Left ventricle myocardium superior (tissue), 1 donor: ENCODE measurements around the gene SLC25A14. TPM values are rescaled to one million over a fixed set of nuclear protein-coding genes. Genes with fewer than 3 reads are reported as not detected.

ENCODE experiments used
- total RNA-seq: library from RNA; stranded (reverse); fragmentation: NEBNext Ultra II Directional; extraction: Animal tissue kit (Norgen Biotek cat#: 25700); gene quantifications from one replicate; pipeline ENCODE4 v1.2.1, GENCODE V29; 2021
- donor health status: DM: no; HTN: yes; CAD: no; lungs with severe emphysema.

SLC25A14 gene
- total RNA-seq, 1 donor from 2014 or later, result 3.6 TPM

Other genes starting within 250 kb of the SLC25A14 start
- 2.3 TPM for gene ELF4, start 229.4 kb upstream of the SLC25A14 start, total RNA-seq
- 134 TPM for gene AIFM1, start 174.1 kb upstream of the SLC25A14 start, total RNA-seq
- 0.59 TPM for gene RAB33A, start 168.0 kb upstream of the SLC25A14 start, total RNA-seq
- 1.4 TPM for gene ZNF280C, start 71.0 kb upstream of the SLC25A14 start, total RNA-seq
- gene GPR119, start 45.8 kb downstream of the SLC25A14 start, total RNA-seq, result not detected
- 11.4 TPM for gene RBMX2, start 62.1 kb downstream of the SLC25A14 start, total RNA-seq